Chondrocyte (in vitro differentiated cells): ENCODE data around the gene CYP27C1. TPM values are rescaled to one million over a fixed set of nuclear protein-coding genes. Genes with fewer than 3 reads are reported as not detected.
A peak's percentile ranks its signal among the peaks of the same experiment; 100 is the strongest.

ENCODE experiments used
- DNase-seq: peaks from one replicate; pipeline ENCODE4 v3.0.0; 2021; ENCODE audit warnings: mixed read lengths, low spot score
- H3K27ac Mint-ChIP-seq: one replicate; pipeline ENCODE4 v1.8.0; 2021; ENCODE audit warnings: mild to moderate bottlenecking, moderate library complexity, mixed read lengths; ENCODE audit not compliant: unreplicated experiment
- H3K27me3 Mint-ChIP-seq: 2 replicates; pipeline ENCODE4 v1.8.0; 2021; ENCODE audit warnings: low read depth, mixed read lengths
- H3K36me3 Mint-ChIP-seq: 2 replicates; pipeline ENCODE4 v1.8.0; 2021; ENCODE audit warnings: low read depth, mixed read lengths
- H3K4me1 Mint-ChIP-seq: 2 replicates; pipeline ENCODE4 v1.8.0; 2021; ENCODE audit warnings: low read depth, mild to moderate bottlenecking, mixed read lengths
- H3K4me3 Mint-ChIP-seq: one replicate; pipeline ENCODE4 v1.8.0; 2021; ENCODE audit warnings: mild to moderate bottlenecking, moderate library complexity, mixed read lengths; ENCODE audit not compliant: unreplicated experiment
- H3K9me3 Mint-ChIP-seq: 2 replicates; pipeline ENCODE4 v1.8.0; 2021; ENCODE audit warnings: low read depth, mixed read lengths
- CTCF ChIP-seq: fragments of 200-600 bp; sonication (generic); IDR thresholded peaks from 2 replicates; pipeline ENCODE4 v1.5.0; 2021; ENCODE audit warnings: antibody characterized with exemption, mild to moderate bottlenecking, moderate library complexity
- total RNA-seq: library from RNA; stranded (reverse); gene quantifications from 3 replicates; pipeline ENCODE4 v1.2.1, GENCODE V29; 2021

CYP27C1 gene
- total RNA-seq, 1 donor from 2014 or later = 11.7 TPM

- H3K27ac Mint-ChIP-seq = peak overlapping the region; percentile 96
- no peak for TF ChIP-seq CTCF
- peaks cover 15% of the 10 kb centered on the region for H3K36me3 Mint-ChIP-seq
- H3K4me1 Mint-ChIP-seq = peaks cover 34% of the 10 kb centered on the region
- H3K4me3 Mint-ChIP-seq = peak overlapping the region; percentile 20
- DNase-seq = no peak
- no peaks in the 10 kb centered on the region for H3K27me3 Mint-ChIP-seq
- peaks cover 5% of the 10 kb centered on the region for H3K9me3 Mint-ChIP-seq
Observed at GRCh38 chr2:127193967-127194280, 26.2 kb downstream of the CYP27C1 start.

GRCh38 chr2:127193164-127193966 is 26.7 kb downstream of the CYP27C1 start:
- Mint-ChIP-seq H3K27ac (peak overlapping the region; percentile 96), H3K27me3 (no peaks in the 10 kb centered on the region), H3K4me3 (peak overlapping the region; percentile 20), H3K4me1 (peaks cover 34% of the 10 kb centered on the region), H3K9me3 (peaks cover 5% of the 10 kb centered on the region), H3K36me3 (peaks cover 20% of the 10 kb centered on the region)
- no peak for TF ChIP-seq CTCF
- DNase-seq = no peak

GRCh38 chr2:127191331-127192219 is 28.5 kb downstream of the CYP27C1 start:
- Mint-ChIP-seq H3K9me3 (peaks cover 5% of the 10 kb centered on the region), H3K4me1 (peaks cover 30% of the 10 kb centered on the region), H3K4me3 (no peak overlapping the region), H3K27ac (no peak overlapping the region), H3K36me3 (peaks cover 22% of the 10 kb centered on the region), H3K27me3 (no peaks in the 10 kb centered on the region)
- no peak for TF ChIP-seq CTCF
- DNase-seq = no peak

GRCh38 chr2:127188797-127189196 is 31.3 kb downstream of the CYP27C1 start:
- H3K27ac Mint-ChIP-seq = no peak overlapping the region
- no peak for TF ChIP-seq CTCF

DNA sequence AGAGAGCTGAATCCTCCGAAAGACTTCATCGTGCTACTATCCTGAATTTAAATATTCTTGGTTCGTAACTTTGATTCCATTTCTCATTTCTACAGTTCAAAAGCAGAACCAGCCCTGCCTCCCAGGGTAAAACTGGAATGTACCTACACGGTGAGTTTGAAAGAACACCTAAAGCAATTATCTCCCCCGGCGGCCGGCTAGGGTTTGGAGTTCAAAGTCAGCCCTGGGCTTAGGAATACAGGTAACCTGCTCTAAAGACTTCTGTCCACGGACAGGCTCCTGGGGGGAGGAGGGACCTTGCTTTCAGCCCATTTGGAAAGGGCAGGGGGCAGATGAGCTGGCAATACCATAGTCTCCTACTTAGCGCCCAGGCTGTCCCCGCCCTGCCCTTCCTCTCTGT is 32.3 kb downstream of the CYP27C1 start:
- peaks cover 30% of the 10 kb centered on the region for H3K36me3 Mint-ChIP-seq
- no peak for DNase-seq
- no peak overlapping the region for H3K4me3 Mint-ChIP-seq
- H3K27ac Mint-ChIP-seq = no peak overlapping the region
- H3K9me3 Mint-ChIP-seq = peaks cover 5% of the 10 kb centered on the region
- H3K27me3 Mint-ChIP-seq = no peaks in the 10 kb centered on the region
- TF ChIP-seq CTCF = no peak
- H3K4me1 Mint-ChIP-seq = peaks cover under 1% of the 10 kb centered on the region

More at GRCh38 chr2:127188797-127189196, 31.3 kb downstream of the CYP27C1 start:
- H3K4me1 Mint-ChIP-seq = peaks cover 10% of the 10 kb centered on the region
- no peaks in the 10 kb centered on the region for H3K27me3 Mint-ChIP-seq
- H3K36me3 Mint-ChIP-seq = peaks cover 27% of the 10 kb centered on the region
- H3K4me3 Mint-ChIP-seq = no peak overlapping the region
- H3K9me3 Mint-ChIP-seq = peaks cover 5% of the 10 kb centered on the region
- no peak for DNase-seq
